CD4-positive, alpha-beta T cell treated with Interferon alpha-2 for 1 hour (primary cell): ENCODE results near the gene DNM3.

Experiments
- DNase-seq, 2 donors: peaks; one replicate each; pipeline ENCODE4 v3.0.0-alpha.2; 2020 to 2022

The DNM3 gene

GRCh38 chr1:172380441-172381244, 539.3 kb downstream of the DNM3 start:
- peak; percentile 43 to 75 for DNase-seq

GRCh38 chr1:172381946-172382345, 540.6 kb downstream of the DNM3 start:
- DNase-seq, result no peak

- DNase-seq, result no peak
Measured at GRCh38 chr1:172382406-172382805, 541.1 kb downstream of the DNM3 start.

- no peak for DNase-seq
Measured at GRCh38 chr1:172382990-172383389, 541.7 kb downstream of the DNM3 start.

- no peak for DNase-seq
Measured at GRCh38 chr1:172383536-172383935, 542.2 kb downstream of the DNM3 start.

- DNase-seq, result no peak
Measured at GRCh38 chr1:172384656-172385055, 543.4 kb downstream of the DNM3 start.

- DNase-seq, result no peak
Measured at GRCh38 chr1:172386046-172386445, 544.7 kb downstream of the DNM3 start.

DNA sequence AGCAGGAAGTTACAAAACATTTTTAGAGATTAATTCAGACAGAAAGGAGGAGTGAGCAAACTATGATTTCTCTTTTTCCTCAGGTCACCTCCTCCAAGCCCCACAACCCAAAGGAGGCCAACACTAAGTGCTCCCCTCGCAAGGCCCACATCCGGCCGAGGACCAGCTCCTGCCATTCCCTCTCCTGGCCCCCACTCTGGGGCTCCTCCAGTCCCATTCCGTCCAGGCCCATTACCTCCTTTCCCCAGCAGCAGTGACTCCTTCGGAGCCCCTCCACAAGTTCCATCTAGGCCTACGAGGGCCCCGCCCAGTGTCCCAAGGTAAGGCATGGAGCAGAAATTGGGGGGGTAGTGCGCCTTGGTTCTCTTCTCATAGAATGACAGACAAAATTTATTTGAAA, 547.2 kb downstream of the DNM3 start:
- no peak for DNase-seq

DNA sequence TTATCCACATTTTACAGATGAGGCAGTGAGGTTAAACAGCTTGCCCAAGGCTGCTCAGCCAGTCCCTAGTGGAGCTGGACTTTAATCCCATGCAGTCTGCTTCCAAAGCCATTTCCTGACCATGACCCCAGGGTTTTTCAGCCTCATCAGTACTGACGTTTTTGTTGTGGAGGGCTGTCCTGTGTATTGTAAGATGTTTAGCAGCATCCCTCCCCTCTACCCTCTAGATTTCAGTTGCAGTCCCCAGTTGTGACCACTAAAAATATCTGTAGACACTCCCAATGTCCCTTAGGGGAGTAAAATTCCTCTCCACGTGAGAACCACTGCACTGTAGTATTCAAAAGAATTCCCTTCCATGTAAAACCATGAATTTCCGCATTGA, 549.0 kb downstream of the DNM3 start:
- DNase-seq, result no peak

DNA sequence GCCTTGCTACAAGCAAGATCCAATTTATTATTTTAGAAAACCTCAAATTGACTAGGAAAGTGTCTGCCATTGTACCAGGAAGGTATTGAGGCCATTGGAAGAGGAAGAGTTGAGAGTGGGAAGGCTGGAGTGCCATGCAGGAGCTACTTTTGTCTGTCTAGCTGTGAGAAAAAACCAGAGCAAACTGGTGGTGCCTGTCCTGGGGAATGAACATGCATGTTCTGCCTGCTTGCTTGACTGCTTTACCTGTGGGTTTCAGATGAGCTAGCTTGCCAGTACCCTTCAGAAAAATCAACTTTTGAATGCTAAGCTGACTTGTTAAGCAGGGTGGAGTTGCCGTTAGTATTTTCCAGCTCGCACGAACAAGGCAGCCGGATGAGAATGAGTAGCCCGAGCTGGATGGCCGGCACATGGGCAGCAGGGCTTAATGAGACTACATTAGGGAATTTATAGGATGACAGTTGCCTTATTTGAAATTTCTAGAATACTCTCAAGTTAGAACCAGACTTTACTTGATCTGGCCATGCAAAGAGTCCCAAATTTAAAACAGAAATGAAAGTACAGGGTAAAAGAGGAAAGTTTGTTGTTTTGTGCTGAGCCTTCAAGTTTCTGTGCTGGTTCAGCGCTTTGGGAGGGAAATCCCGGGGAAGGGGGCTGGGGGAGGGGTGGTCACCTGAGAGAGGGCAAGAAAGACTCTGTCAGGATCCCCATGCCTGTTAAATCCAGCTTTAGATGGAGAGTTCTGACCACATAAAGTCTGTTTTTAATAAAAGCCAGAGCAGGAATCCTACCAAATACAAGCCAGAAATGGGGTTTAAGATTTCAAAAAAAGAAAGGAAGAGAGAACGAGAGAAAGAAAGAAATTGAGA, 549.6 kb downstream of the DNM3 start:
- peak in 1 of 2 donors; percentile 31 for DNase-seq

DNA sequence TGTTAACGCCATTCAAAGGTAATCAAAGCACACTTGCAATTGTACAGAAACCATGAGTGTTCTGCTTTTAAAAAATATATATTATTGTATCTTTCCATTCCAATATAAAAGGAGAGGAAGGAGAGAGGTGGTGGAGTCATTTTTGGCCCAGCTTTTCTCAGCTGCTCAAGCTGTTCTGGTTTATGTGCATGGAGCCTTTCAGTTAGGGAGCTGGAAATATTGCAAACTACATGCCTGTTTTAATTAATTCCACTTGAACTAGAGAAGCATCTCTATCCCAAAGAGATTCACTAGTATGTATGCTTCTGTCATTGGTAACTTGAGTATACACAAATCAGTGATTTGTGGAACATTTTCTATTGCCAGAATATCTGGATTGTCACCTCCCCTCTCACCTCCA, 550.7 kb downstream of the DNM3 start:
- no peak for DNase-seq

- no peak for DNase-seq
Measured at GRCh38 chr1:172393354-172393753, 552.1 kb downstream of the DNM3 start.

- DNase-seq, result peak; percentile 68 to 76
Measured at GRCh38 chr1:172394141-172394751, 552.9 kb downstream of the DNM3 start.

DNA sequence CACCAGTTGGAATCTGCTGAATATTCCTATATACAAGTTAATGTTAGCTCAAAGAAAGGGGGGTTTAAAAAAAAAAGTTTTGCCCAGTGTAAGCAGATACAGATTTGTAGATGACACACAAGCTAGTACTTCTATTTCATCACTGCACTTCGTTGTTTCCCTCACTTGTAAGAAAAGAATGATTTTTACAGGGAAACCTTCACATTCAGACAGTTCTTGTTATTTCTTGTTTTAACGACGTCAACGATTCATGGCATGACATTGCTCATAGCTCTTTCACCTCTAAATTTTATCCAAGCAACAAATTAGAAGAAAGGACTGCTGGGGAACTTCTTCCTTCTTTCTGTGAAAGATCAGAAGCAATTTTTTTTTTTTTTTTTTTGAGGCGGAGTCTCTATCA, 553.5 kb downstream of the DNM3 start:
- no peak for DNase-seq

DNA sequence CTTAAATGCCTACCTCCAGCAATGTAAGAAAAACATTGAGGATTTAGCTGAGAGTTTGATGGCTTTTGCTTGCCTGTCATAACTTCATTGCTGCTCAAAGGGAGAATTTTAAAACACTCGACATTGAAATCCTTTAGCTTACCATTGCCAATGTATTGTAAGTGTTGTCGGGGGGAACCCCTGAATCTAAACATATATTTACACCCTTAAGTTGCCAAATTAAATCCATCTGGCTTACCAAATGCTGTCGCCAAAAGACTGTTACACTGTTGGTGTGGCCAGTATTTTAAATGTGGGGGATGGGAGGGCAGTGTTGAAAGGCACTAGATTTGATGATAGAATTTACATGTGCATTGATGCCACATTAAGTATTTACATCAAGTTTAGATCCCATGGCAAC, 554.3 kb downstream of the DNM3 start:
- no peak for DNase-seq

DNA sequence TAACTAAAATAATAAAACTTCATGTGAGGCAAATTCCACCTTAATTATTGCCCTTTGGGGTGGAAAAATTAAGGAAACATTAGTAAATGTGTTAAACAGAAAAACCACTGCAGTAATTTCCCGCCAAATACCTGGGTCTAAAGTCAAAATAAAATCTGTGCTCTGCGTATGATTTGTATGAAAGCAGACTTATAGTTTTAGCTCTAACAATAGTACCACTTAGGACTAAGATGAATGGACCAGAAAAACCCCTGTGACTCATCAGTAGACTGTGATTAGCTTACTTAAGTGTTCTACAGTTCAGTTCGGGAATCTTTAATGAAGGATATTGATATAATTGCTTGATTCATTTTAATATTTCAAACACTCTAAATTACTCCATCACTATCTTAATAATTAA, 555.9 kb downstream of the DNM3 start:
- DNase-seq, result no peak

GRCh38 chr1:172397633-172398032, 556.3 kb downstream of the DNM3 start:
- no peak for DNase-seq

GRCh38 chr1:172398193-172398592, 556.9 kb downstream of the DNM3 start:
- DNase-seq, result no peak

- DNase-seq, result peak in 1 of 2 donors; percentile 56
Measured at GRCh38 chr1:172398970-172399755, 557.9 kb downstream of the DNM3 start.

- no peak for DNase-seq
Measured at GRCh38 chr1:172399756-172400721, 558.7 kb downstream of the DNM3 start.

DNA sequence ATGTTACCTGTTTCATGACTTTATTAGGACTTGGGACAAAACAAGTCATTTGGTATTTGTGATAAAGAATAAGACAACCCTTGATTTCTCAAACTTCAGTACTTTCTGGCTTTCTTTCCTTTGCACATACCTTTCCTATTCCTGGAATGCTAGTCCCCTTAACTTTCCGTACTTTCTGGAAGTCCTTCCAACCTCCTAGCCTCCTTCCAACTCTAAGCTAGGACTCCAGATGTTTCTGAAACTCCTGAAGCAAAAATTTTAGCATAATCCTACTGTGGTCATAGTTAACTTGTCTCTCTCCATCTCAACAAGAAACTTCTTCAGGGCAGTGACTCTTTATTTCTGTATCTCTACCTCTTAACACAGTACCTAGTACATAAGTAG, 559.4 kb downstream of the DNM3 start:
- no peak for DNase-seq

GRCh38 chr1:172401477-172401876, 560.2 kb downstream of the DNM3 start:
- DNase-seq, result no peak
